Stimulated activated CD4-positive, alpha-beta T cell treated with anti-CD3 and anti-CD28 coated beads, Interleukin-4, amount 100 ng/mL, for 1 hour (primary cell): ENCODE measurements around the gene ARRDC1.

Source experiments
- DNase-seq: peaks from one replicate; pipeline ENCODE4 v3.0.0-alpha.2; 2020

Gene ARRDC1

DNA sequence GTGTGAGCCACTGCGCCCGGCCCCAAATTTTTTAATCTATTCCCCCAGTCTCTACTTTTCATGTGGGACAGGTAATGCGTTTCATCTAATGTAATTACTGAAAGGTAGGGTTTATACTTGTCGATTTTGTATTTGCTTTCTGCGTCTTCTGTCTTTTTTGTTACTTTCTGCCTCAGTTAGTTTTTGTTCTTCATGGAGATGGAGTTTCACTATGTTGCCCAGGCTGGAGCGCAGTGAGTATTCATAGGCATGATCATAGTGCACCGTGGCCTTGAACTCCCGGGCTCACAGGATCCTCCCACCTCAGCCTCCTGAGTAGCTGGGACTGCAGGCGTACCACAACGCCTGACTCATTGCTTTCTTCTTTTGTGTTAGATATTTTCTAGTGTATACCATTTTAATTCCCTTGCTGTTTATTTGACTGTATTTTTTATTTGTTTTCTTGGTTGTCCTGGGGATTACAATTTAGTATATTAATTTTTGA, 36.7 kb downstream of the ARRDC1 start:
- DNase-seq, result no peak

DNA sequence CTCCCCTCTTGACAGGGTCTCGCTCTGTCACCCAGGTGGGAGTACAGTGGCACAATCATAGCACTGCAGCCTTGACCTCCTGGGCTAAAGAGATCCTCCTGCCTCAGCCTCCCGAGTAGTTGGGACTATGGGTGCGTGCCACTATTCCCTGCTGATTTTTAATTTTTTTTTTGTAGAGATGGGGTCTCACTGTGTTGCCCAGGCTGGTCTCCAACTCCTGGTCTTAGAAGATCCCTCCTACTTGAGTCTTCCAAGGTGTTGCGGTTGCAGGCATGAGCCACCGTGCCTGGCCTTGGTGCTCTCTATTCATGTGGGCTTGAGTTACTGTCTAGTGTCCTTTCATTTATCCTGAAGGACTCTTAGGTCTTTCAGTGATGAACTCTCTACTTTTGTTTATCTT, 37.4 kb downstream of the ARRDC1 start:
- no peak for DNase-seq

DNA sequence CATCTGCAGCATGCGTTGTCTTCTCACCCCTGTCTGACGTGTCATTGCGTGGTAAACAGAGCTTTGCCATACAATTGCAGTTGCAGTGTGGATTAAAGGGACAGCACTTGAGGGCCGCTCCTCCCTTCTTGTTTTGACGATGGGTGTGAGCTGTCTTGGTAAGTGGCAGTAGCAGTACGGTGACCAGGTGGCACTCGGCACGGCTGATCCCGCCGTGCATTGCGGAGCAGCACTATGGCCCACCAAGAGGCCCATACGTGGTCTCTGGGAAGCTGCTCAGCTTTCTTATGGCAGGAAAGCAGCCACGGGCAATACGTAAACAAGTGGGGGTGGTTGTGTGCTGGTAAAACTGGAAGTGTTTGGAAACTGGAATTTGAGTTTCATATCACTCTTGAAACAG, 38.4 kb downstream of the ARRDC1 start:
- DNase-seq, result no peak

DNA sequence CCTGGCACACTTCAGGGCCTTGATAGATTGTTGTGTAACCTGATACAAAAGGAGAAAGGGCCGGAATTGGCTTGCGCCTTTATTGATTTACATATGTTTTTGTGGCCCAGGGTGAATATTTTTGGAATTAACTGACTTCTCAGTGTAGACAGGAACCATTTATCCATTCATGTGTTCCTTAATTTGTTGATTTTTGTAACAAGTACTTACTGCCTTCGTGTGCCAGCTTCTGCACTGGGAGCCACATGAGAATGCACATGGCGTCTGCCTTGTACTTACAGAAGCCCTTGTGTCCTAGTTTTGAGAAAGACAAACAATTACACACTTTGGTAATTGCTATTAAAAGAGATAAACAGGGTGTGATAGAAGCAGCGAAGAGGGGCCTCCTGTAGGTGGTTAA, 39.7 kb downstream of the ARRDC1 start:
- no peak for DNase-seq

DNA sequence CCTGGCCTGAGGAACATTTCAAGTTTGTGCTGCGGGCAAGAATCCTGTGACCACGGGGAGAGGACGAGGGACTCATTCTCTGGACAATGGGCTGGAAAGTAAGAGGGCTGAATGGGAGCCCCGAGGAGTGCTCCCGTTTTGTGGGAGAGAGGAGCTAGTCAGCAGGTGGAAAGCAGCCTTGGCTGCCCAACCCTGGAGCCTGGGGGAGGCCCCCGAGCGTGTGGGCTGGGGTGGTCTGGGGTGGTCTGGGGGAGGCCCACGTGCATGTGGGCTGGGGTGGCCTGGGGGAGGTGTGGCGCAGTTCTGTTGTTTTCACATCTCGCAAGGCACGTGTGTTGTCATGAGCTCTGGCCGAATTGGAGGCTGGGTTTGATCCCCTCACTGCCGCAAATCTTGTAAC, 40.9 kb downstream of the ARRDC1 start:
- DNase-seq, result no peak

DNA sequence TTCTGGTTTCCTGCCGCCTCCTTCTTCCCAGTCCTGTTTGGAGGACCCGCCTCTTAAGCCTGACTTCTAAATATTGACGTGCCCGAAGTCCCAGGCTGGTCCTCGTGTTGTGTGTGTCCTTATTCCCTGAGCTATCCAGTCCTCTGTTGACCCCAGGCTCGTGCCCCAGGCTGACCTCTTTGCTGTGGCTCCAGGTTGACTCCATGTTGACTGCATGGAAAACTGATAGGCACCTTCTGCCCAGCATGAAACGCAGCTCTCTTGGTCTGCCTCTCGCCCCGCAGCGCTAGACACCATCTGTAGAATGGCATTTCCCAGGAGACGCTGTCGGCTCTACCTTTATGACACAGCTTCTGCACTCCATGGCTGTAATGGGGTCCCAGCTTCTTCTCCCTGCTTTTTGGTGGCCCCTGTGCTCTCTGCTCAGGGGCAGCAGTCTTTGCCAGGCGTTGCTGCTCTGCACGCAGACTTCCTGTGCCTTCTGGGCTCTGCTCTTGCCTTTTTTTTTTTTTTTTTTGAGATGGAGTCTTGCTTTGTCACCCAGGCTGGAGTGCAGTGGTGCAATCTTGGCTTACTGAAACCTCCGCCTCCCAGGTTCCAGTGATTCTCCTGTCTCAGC, 41.7 kb downstream of the ARRDC1 start:
- no peak for DNase-seq

DNA sequence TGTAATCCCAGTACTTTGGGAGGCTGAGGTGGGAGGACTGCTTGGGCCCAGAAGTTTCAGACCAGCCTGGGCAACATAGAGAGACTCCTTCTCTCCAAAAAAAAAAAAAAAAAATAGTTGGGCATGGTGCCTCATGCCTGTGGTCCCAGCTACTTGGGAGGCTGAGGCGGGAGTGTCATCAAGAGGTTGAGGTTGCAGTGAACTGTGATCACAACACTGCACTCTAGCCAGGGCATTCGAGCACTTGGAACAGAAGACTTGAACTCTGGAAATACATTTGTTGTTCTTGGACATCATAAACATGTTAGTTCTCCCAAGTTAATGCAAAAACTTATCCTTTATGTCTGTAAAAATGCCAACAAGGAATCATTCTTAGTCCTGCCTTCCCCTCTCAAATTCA, 42.9 kb downstream of the ARRDC1 start:
- no peak for DNase-seq

DNA sequence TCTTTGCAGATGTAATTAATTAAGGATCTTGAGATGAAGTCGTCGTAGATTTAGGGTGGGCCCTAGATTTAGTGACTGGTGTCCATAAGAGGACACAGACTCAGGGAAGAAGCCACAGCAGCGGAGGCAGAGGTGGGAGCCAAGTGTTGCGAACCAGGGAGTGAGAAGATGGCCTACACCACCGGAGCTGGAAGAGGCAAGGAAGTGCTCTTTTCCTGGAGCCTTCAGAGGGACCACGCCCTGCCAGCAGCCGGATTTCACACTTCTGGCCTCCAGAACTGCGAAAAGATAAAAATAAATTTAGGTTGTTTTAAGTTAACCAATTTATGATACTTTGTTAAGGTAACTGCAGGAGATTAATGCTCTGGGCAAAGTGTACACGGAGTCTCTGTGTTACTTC, 44.1 kb downstream of the ARRDC1 start:
- DNase-seq, result no peak

DNA sequence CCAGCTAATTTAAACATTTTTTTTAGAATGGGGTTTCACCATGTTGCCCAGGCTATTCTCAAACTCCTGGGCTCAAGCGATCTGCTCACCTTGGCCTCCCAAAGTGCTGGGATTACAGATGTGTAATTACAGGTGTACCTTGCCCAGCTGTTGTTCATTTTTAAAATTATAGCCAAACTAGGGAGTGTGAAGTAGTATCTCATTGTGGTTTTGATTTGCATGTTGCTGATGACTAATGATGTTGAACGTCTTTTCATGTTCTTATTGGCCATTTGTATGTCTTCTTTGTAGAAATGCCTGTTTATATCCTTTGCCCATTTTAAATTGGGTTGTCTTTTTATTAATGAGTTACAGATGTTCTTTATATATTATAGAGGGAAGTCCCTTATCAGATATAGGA, 44.8 kb downstream of the ARRDC1 start:
- no peak for DNase-seq

DNA sequence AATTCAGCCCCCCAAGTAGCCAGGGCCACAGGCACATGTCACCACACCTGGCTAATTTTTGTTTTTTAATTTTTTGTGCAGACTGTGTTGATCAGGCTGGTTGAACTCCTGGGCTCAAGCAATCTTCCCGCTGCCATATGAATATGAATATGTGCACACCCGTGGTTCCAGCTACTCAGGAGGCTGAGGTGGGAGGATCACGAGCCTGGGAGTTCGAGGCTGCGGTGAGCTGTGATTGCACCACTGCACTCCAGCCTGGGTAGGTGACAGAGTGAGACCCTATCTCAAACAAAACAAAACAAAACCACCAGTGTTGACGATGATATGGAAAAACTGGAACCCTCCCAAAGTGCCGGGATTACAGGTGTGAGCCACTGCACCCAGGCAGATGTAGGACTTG, 45.3 kb downstream of the ARRDC1 start:
- no peak for DNase-seq

DNA sequence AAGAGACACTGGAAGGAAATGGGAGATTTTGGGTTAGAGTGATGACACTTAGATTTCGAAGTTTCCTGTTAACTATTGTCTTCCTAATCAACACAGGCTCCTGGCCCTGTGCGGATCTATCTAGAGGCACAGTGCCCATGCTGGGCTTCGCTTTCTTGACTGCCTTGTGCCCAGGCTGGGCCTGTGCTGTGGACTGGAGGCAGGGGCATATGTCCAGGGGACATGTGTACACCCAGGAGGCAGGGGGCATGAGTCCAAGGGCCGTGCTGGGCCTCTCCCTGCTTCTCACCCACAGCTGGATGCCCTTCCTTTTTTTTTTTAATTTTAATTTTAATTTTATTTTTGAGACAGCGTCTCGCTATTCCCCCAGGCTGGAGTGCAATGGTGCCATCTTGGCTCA, 50.9 kb downstream of the ARRDC1 start:
- no peak for DNase-seq

DNA sequence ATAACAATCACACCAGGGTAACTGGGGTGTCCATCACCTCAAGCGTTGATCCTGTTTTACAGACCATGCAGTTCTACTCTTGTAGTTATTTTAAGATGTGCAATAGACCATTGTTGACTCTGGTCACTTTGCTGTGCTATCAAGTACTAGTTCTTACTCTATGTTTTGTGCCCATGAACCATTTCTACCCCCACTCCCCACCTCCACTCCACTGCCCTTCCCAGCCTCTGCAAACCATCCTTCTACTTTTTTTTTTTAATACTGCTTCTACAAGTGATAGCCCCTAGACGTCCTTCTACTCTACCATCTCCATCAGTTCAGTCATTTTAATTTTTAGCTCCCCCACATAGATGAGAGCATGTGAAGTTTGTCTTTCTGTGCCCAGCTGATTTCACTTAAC, 52.1 kb downstream of the ARRDC1 start:
- DNase-seq, result no peak

DNA sequence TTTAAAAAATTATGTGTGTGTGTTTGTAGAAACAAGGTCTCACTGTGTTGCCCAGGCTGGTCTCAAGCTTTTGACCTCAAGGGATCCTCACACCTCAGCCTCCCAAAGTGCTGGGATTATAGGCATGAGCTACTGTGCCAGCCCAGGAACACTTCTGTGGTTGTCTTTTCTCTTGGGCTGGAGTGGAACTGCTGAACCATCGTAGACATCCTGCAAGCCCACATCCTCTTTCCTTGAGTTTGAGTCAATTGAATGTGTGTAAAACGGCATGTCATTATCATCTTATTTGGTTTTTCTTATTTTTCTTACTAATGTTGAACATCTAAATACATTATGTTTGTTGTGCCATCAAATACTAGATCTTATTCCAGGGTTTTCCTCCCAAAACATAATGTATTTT, 53.3 kb downstream of the ARRDC1 start:
- no peak for DNase-seq

DNA sequence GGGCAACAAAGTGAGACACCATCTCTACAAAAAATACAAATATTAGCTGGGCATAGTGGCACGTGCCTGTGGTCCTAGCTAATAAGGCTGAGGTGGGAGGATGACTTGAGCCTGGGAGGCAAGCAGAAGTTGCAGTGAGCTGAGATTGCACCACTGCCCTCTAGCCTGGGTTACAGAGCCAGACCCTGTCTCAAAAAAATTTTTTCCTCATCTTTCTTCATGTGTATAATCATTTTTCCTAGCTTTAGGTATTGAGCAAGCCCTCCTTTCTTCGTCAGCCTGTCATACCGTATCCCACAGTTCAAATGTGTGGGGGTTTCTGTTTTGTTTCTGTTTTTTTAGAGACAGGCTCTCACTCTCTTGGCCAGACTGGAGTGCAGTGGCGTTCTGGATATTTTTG, 54.7 kb downstream of the ARRDC1 start:
- no peak for DNase-seq

DNA sequence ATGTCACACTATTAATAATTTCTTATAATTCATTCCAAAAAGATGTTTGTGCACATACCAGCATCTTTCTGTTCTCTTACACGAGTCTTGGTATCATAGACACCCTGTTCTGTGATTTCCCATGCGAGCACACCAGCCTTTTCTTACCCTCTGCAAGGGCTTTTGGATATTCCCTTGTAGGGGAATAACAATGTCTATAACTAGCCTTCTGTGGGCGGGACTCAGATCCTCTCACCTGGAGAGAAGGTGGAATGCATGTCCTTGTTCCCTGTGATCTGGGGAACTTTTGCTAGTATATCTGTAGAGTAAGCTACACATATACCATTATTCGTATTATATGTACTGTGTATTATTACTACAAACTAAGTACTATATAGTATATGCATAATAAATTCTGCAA, 58.1 kb downstream of the ARRDC1 start:
- no peak for DNase-seq

DNA sequence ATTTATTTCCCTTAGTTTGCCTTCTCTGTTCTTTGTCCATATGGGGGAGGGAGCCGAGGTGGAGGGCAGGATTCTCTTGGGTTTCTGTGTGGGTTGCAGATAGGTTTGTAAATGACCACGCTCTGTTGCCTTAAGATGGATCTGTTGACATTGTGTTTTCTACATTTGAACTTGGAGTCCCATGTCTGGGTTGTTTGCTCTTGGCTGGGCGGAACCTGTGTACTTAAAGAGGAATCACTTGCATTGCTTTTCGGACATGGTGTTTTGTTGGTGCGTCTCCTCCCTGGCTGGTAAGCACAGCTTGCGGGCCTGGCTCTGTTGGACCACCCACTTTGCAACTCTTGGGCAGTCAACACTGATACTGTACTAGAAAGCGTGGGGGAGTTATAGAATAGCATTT, 59.2 kb downstream of the ARRDC1 start:
- DNase-seq, result no peak
